ENCODE data around the gene MAMDC4. TPM values are rescaled to one million over a fixed set of nuclear protein-coding genes. Genes with fewer than 3 reads are reported as not detected.
A peak's percentile ranks its signal among the peaks of the same experiment; 100 is the strongest.
"Not testable (repeated sequence)": the region's sequence is repeated elsewhere in the genome, so short reads cannot be mapped to it uniquely, and the experiment has no call there.

Gene MAMDC4
- total RNA-seq: 1 to 10 TPM; 1.5 to 2.4 TPM
- long read RNA-seq, donor 1, partial matches to known transcripts: 1 of 2 reads
- long read RNA-seq, donor 1, other reads (novel, unspliced or antisense): 1 of 2 reads
- long read RNA-seq, donor 2, partial matches to known transcripts: 1 of 1 reads
- long read RNA-seq, donor 2, other reads (novel, unspliced or antisense): 0 of 1 reads

- DNase-seq (ENCODE audit: low spot score): no peak
- intact Hi-C loops (cut with DNase I): no loop called here
These were observed at the start of gene MAMDC4 for GRCh38 chr9:136851941-136852663. TSS of gene MAMDC4 (plus strand) at chr9:136852346. CDS start at chr9:136852417, 71 bp downstream.

- intact Hi-C loops (cut with DNase I): not testable (repeated sequence)
- DNase-seq (ENCODE audit: low spot score): peak; percentile 56
These were observed 49.1 kb upstream of the MAMDC4 start for GRCh38 chr9:136803009-136803550.

GRCh38 chr9:136803551-136804508 lies 48.3 kb upstream of the MAMDC4 start:
- DNase-seq (ENCODE audit: low spot score): peak; percentile 59
- intact Hi-C loops (cut with DNase I): no loop called here

- intact Hi-C loops (cut with DNase I): no loop called here
- peak; percentile 63 for DNase-seq (ENCODE audit: low spot score)
These were observed 47.5 kb upstream of the MAMDC4 start for GRCh38 chr9:136804509-136805206.

- intact Hi-C loops (cut with DNase I): no loop called here
- DNase-seq (ENCODE audit: low spot score): peak; percentile 73
These were observed 46.9 kb upstream of the MAMDC4 start for GRCh38 chr9:136805207-136805740.

- DNase-seq (ENCODE audit: low spot score): peak; percentile 41
- intact Hi-C loops (cut with DNase I): no loop called here
These were observed 46.1 kb upstream of the MAMDC4 start for GRCh38 chr9:136806067-136806466.

- intact Hi-C loops (cut with DNase I): no loop called here
- peak; percentile 72 for DNase-seq (ENCODE audit: low spot score)
These were observed 45.4 kb upstream of the MAMDC4 start for GRCh38 chr9:136806631-136807201.

- DNase-seq (ENCODE audit: low spot score): peak; percentile 92
- intact Hi-C loops (cut with DNase I): no loop called here
These were observed 44.7 kb upstream of the MAMDC4 start, which contains the start of gene RABL6 for GRCh38 chr9:136807281-136808074. TSS of gene RABL6 (plus strand) at chr9:136807948. CDS start at chr9:136808197, 249 bp downstream.

GRCh38 chr9:136808075-136808805 lies 43.9 kb upstream of the MAMDC4 start:
- intact Hi-C loops (cut with DNase I): no loop called here
- no peak for DNase-seq (ENCODE audit: low spot score)

GRCh38 chr9:136808806-136809158 lies 43.4 kb upstream of the MAMDC4 start:
- DNase-seq (ENCODE audit: low spot score): no peak
- intact Hi-C loops (cut with DNase I): no loop called here

GRCh38 chr9:136814725-136815421 lies 37.3 kb upstream of the MAMDC4 start:
- intact Hi-C loops (cut with DNase I): no loop called here
- no peak for DNase-seq (ENCODE audit: low spot score)

- DNase-seq (ENCODE audit: low spot score): no peak
- intact Hi-C loops (cut with DNase I): no loop called here
These were observed 36.7 kb upstream of the MAMDC4 start for GRCh38 chr9:136815422-136815782.

- DNase-seq (ENCODE audit: low spot score): peak; percentile 75
- intact Hi-C loops (cut with DNase I): no loop called here
These were observed 30.9 kb upstream of the MAMDC4 start for GRCh38 chr9:136820971-136821825.

- intact Hi-C loops (cut with DNase I): no loop called here
These were observed 30.2 kb upstream of the MAMDC4 start for GRCh38 chr9:136821826-136822544.

More at GRCh38 chr9:136821826-136822544, 30.2 kb upstream of the MAMDC4 start:
- peak; percentile 75 for DNase-seq (ENCODE audit: low spot score)
